Fibroblast of the aortic adventitia (primary cell): Measurements from ENCODE around the gene GDF7. TPM values are rescaled to one million over a fixed set of nuclear protein-coding genes. Genes with fewer than 3 reads are reported as not detected.

Experiments used
- DNase-seq: peaks from one replicate; pipeline ENCODE4 v3.0.0-alpha.2; 2010; ENCODE audit warnings: low read depth
- H3K4me3 ChIP-seq: 2 replicates; pipeline ENCODE4 v1.5.1; 2011; ENCODE audit warnings: low read depth, mild to moderate bottlenecking, control low read depth, low read length, moderate library complexity
- total RNA-seq: library from RNA; depleted of rRNA; stranded (reverse); fragments of >200 nt; gene quantifications from 2 replicates; pipeline ENCODE4 v1.2.3, GENCODE V29; 2012; ENCODE audit warnings: low replicate concordance
- TF ChIP-seq, protein P1 (sequence below): IDR thresholded peaks from 2 replicates; pipeline ENCODE4 v1.5.1; 2011; ENCODE audit warnings: mild to moderate bottlenecking, low read length, control low read depth, inconsistent platforms; ENCODE audit not compliant: insufficient read depth

Gene GDF7
- total RNA-seq, 1 donor = under 0.01 TPM

DNA sequence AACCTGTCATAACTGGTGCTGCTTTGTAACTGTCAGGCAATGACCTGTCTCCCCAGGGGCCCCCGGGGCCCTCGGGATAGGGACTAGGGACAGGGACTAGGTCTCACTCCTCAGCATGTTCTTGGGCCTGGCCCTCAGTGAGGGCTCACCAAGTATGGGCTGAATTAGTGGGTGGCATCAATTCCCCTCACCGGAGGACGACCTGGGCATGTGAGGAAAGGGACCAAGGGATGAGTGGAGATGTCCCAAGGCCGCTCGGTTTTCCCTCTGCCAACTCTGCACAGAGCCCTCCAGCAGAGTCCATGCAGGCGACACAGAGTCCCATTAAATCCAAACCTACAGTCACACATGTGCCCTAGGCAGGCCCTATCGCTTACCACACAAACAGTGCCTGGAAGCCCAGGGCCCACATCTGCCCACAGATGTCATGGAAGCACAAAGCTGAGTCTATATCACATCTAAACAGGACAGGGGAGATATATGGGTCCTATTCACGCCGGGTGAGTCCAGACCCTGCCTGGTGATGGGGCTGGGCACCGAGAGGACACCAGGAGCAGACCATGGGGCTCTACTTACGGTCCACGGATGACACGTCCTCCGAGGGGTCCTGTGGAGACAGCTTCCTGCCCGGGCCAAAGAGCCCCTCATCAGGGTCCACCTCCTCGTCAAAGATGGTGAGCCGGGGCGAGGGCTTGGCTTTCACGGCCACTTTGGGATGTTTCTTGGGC lies 42.6 kb upstream of the GDF7 start:
- TF ChIP-seq, protein P1, sequence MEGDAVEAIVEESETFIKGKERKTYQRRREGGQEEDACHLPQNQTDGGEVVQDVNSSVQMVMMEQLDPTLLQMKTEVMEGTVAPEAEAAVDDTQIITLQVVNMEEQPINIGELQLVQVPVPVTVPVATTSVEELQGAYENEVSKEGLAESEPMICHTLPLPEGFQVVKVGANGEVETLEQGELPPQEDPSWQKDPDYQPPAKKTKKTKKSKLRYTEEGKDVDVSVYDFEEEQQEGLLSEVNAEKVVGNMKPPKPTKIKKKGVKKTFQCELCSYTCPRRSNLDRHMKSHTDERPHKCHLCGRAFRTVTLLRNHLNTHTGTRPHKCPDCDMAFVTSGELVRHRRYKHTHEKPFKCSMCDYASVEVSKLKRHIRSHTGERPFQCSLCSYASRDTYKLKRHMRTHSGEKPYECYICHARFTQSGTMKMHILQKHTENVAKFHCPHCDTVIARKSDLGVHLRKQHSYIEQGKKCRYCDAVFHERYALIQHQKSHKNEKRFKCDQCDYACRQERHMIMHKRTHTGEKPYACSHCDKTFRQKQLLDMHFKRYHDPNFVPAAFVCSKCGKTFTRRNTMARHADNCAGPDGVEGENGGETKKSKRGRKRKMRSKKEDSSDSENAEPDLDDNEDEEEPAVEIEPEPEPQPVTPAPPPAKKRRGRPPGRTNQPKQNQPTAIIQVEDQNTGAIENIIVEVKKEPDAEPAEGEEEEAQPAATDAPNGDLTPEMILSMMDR = no peak
- no peak overlapping the region for H3K4me3 ChIP-seq
- DNase-seq = no peak

DNA sequence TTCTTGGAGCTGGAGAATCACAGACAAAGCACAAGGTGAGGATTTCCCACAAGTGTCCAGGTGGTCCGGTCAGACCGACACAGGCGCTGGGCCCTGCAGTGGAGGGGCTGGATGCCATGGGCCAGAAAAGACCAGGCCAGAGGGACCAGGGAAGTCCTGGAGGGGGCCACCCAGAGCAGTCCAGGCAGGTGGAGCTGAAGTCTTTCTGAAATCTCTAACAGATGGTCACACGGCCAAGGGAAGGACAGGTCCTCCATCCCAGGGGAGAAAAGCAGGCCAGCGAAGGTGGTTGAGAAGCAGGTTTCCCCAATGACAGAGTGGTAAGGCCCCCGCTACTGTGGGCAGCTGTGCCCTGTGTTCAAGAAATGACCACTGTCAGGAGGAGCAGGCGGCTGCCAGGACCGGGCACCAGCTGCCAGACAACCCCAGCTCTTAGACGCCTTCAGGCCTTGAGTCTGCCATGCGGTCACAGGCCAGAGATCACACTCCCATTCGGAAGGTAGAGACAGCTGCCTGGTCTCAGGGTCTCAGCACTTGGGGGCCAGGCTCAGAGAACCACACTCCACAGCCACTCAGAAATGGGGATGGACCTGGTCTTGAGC lies 42.0 kb upstream of the GDF7 start:
- DNase-seq = no peak
- H3K4me3 ChIP-seq = no peak overlapping the region

DNA sequence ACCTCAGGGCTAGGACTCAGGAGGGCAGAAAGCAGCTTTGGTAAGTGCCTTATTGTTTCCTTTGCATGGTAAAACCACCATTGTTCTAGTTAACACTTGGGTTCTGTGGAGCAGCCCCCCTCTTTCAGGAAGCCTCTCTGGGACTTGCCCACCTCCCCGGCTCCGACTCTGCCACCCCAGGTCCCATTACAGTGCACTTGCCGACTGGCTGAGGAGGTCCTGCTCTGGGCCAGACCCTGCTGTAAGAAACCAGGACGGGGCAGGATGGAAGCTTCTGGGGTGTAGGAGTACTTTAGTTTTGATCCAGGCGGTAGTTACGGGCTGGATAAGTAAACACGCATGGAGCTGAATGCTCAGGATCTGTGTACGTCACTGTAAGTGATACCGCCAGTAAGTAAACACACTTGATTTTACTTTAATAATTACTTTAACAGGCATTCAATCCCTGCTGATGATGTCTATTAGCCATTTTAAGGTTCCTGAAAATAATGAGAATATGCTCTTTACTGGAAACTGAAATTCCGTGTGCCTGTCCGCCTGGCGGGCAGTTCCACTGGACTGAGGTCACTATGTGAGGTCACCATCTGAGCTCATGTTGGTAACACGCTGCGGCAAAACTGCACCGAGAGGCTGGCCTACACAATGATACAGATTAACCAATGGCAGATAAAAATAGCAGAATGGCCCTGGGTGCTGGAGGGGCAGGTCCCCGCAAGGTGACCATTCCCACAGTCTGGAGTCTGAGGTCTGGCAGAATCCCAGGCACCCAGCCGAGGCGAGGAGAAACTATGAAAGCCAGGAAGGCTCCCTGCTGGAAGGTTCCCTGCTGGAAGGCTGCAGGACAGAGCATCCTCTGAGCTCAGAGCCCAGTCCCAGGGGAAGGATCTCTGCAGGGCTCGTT lies 41.2 kb upstream of the GDF7 start:
- no peak overlapping the region for H3K4me3 ChIP-seq
- peak; percentile 46 for DNase-seq
- TF ChIP-seq, protein P1 = peak; percentile 28

More for the DNA sequence above, 42.0 kb upstream of the GDF7 start:
- TF ChIP-seq, protein P1 = no peak

DNA sequence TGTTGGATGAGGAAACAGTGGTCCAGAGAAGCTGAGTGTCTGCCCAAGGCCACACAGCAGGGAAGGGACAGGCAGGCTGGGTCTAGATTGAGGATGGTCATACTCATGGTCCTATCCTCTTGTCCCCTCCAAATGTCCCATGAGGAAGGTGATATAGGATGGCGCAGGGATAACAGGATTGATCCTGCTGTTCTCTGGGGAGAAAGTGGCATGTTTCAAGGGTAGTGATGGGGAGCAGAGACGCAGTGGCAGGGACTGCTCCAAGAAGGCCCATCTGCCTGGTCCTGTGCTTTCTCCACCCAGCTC lies 40.6 kb upstream of the GDF7 start:
- no peak for DNase-seq
- no peak overlapping the region for H3K4me3 ChIP-seq
- TF ChIP-seq, protein P1 = no peak

DNA sequence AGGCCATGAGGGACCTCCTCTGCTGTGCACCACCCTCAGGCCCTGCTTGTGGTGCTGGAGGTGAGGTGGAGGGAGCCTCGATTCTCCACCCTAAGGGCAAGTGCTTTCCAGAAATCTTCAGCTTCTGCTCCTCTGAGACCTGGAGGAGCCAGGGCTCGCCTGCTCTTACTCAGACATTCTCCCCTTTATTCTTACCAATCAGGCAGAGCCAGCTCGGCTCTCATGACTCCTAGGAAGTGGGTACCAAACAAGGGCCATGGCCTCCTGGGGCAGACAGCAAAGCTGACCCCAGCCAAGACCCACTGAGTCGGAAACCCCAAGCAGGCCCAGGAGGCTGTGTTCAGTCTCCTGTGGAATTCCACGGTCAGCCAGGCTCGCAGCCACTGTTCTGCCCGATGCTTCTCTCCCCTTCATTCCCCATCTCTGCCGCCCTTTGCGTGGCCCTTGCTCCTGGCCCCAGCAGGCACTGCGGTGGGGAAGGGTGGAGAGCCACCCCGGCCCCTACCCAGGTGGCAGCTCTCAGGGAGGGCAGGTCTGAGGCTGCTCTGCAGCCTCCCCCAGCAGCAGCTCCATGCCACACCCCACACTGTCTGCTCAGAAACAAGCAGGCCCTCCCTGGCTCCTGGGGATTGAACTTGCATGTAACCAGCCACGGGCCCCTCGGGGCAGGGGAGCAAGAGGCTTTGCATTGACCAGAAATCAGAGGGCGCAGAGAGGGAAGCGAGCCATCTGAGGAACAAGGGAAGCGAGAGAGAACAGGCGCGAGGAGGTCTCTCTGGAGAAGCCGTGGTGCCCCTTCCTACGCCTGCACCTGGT lies 40.0 kb upstream of the GDF7 start:
- no peak overlapping the region for H3K4me3 ChIP-seq
- DNase-seq = no peak
- TF ChIP-seq, protein P1 = no peak

DNA sequence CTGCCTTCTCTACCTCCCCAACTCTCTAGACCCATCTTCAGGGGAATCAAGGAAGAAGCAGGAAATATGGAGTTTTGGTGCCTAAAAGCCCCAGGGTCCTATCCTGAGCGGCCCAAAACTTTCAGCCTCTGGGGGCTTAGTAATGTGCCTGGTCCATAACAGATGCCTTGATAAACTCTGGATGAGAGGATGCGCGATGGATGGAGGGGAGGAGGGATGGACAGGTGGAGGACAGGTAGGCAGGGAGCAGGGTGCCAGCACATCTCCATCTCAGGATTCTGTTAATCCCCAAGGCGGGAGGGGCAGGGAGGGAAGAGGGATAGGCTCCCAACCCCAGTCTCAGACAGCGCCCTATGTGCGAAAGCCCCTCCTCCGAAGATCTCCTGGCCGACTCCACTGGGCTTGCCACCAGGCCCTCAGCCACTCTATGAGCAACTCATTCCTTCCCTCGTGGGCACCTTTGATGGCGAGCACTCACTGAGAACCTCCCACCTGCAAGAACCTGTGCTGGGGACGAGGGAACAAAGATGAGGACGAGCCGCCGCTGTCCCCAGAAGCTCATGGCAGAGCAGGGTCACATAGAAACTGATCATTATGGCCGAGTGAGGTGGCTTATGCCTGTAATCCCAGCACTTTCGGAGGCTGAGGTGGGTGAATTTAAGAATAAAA lies 39.1 kb upstream of the GDF7 start:
- TF ChIP-seq, protein P1 = no peak
- H3K4me3 ChIP-seq = no peak overlapping the region
- no peak for DNase-seq
